Measurements from ENCODE around the gene RCAN1.
A peak's percentile ranks its signal among the peaks of the same experiment; 100 is the strongest.

RCAN1 gene

DNA sequence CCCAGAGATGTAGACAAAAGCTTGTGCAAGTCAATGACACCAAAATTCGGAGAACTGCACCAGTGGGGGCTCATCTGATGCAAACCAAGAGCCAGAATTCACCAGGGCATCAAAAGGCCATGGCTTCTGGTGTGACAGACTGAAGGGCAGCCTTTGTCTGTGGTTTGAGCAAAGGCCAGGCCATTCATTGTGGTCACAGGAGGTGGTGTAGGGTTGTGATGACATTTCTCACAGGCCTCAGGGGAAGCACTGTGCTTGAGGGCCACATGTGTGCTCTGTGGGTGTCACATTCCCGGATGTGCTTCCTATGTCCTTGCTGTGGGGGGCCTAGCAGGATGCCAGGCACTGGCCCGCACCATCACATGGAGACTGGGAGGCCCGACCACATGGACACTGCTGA is 80.4 kb downstream of the RCAN1 start:
- H3K9me3 ChIP-seq (ENCODE audit: control insufficient read depth in 2 of 2, low read length in 2 of 2): no peaks in the 10 kb centered on the region
- H3K9ac ChIP-seq (ENCODE audit: low read depth in 1 of 2, low read length in 2 of 2): no peak overlapping the region
- H3K27me3 ChIP-seq (ENCODE audit: control insufficient read depth in 2 of 2, insufficient read depth in 2 of 2, low read length in 2 of 2): no peaks in the 10 kb centered on the region
- no peak overlapping the region for H3K27ac ChIP-seq (ENCODE audit: low read depth in 2 of 2, low read length in 2 of 2)
- H3K36me3 ChIP-seq (ENCODE audit: control insufficient read depth in 2 of 2, insufficient read depth in 2 of 2, low read length in 2 of 2): no peaks in the 10 kb centered on the region
- no peak overlapping the region for H3K4me3 ChIP-seq (ENCODE audit: low read length in 2 of 2)
- H3K4me1 ChIP-seq (ENCODE audit: control insufficient read depth in 2 of 2, insufficient read depth in 2 of 2, low read length in 2 of 2): no peaks in the 10 kb centered on the region

DNA sequence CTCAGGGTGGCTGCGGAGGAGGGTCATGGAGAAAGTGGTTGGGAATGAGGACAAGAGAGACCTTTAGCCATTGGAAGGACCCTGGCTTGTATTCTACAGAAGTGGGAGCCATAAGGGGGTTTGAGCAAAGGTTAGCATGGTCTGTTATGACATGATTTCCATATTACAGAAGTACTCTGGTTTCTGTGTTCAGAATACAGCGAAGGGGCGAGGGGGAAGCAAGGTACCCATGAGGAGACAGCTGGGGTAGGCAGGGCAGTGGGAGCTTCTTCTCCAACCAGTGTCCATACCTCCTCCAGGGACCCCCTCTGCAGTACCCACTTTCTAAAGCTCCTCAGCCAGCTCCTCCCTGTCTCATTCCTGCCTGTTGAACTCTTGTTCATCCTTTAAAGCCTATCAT is 81.0 kb downstream of the RCAN1 start:
- H3K27ac ChIP-seq (ENCODE audit: low read depth in 2 of 2, low read length in 2 of 2): no peak overlapping the region
- no peaks in the 10 kb centered on the region for H3K4me1 ChIP-seq (ENCODE audit: control insufficient read depth in 2 of 2, insufficient read depth in 2 of 2, low read length in 2 of 2)
- H3K9me3 ChIP-seq (ENCODE audit: control insufficient read depth in 2 of 2, low read length in 2 of 2): no peaks in the 10 kb centered on the region
- no peak overlapping the region for H3K4me3 ChIP-seq (ENCODE audit: low read length in 2 of 2)
- no peak overlapping the region for H3K9ac ChIP-seq (ENCODE audit: low read depth in 1 of 2, low read length in 2 of 2)
- no peaks in the 10 kb centered on the region for H3K36me3 ChIP-seq (ENCODE audit: control insufficient read depth in 2 of 2, insufficient read depth in 2 of 2, low read length in 2 of 2)
- no peaks in the 10 kb centered on the region for H3K27me3 ChIP-seq (ENCODE audit: control insufficient read depth in 2 of 2, insufficient read depth in 2 of 2, low read length in 2 of 2)

DNA sequence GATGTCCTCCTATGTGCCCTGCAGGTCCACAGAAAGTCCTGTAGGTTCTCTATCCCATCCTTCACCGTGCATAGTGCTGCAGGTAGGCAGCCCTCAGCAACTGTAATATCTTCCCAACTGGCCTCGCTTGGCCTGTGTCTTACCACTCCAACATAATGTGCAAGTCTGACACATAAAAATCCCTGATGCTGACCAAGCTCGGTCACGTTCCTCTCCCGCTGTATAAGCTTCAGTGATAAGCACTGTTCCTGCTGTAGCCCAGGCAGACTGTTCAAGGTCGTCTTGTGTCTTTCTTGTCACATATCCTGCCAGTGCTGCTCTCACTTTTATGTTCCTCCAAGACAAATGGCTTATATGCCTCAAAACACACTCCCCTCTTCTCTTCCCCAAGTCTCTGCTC is 83.5 kb downstream of the RCAN1 start:
- Histone ChIP-seq H3K27me3 (ENCODE audit: control insufficient read depth in 2 of 2, insufficient read depth in 2 of 2, low read length in 2 of 2) (no peaks in the 10 kb centered on the region), H3K9ac (ENCODE audit: low read depth in 1 of 2, low read length in 2 of 2) (no peak overlapping the region), H3K4me1 (ENCODE audit: control insufficient read depth in 2 of 2, insufficient read depth in 2 of 2, low read length in 2 of 2) (peaks cover 7 to 8% of the 10 kb centered on the region in 2 donors), H3K27ac (ENCODE audit: low read depth in 2 of 2, low read length in 2 of 2) (no peak overlapping the region), H3K9me3 (ENCODE audit: control insufficient read depth in 2 of 2, low read length in 2 of 2) (no peaks in the 10 kb centered on the region), H3K36me3 (ENCODE audit: control insufficient read depth in 2 of 2, insufficient read depth in 2 of 2, low read length in 2 of 2) (no peaks in the 10 kb centered on the region), H3K4me3 (ENCODE audit: low read length in 2 of 2) (no peak overlapping the region)

DNA sequence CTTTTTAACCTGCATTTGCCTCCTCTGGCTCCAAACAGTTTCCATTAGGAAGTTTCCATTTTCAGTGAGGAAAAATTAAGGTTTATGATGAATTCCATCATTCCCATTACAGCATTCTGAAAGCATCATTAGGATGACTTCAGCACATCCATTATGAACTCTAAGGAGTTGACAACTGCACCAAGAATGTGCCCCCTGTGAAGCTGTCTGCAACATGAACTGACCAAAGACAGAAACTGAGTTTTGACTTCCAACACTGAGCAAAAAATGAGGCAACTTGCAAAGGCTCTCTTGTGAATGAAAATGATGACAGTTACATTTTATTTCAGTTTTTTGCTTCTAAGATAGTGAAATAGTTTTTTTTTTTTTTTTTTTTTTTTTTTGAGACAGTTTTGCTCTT is 84.7 kb downstream of the RCAN1 start:
- Histone ChIP-seq H3K4me3 (ENCODE audit: low read length in 2 of 2) (no peak overlapping the region), H3K4me1 (ENCODE audit: control insufficient read depth in 2 of 2, insufficient read depth in 2 of 2, low read length in 2 of 2) (peaks cover 8 to 11% of the 10 kb centered on the region in 2 donors), H3K36me3 (ENCODE audit: control insufficient read depth in 2 of 2, insufficient read depth in 2 of 2, low read length in 2 of 2) (no peaks in the 10 kb centered on the region), H3K27me3 (ENCODE audit: control insufficient read depth in 2 of 2, insufficient read depth in 2 of 2, low read length in 2 of 2) (no peaks in the 10 kb centered on the region), H3K27ac (ENCODE audit: low read depth in 2 of 2, low read length in 2 of 2) (no peak overlapping the region), H3K9me3 (ENCODE audit: control insufficient read depth in 2 of 2, low read length in 2 of 2) (no peaks in the 10 kb centered on the region), H3K9ac (ENCODE audit: low read depth in 1 of 2, low read length in 2 of 2) (no peak overlapping the region)

DNA sequence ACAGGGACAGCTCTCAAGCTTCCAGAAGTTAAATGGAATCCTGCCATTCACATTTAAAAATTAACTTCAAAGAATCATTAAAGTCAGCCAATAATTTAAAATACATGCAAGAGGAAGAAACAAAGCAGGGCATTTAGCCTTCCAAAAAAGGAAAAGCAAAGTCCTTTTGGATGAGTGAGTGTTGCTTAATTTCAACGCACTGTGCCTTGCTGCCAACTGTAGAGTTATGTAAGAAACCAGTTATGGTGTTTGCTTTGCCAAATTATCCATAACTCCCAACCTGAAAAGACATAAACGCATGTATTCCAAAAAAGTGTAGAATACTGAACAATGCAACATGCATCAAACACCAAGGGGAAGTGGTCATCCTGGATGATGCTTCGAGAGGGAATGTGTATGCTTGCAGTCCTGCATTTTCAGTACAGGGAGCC is 86.8 kb downstream of the RCAN1 start:
- Histone ChIP-seq H3K9ac (ENCODE audit: low read depth in 1 of 2, low read length in 2 of 2) (no peak overlapping the region), H3K27me3 (ENCODE audit: control insufficient read depth in 2 of 2, insufficient read depth in 2 of 2, low read length in 2 of 2) (no peaks in the 10 kb centered on the region), H3K9me3 (ENCODE audit: control insufficient read depth in 2 of 2, low read length in 2 of 2) (no peaks in the 10 kb centered on the region), H3K4me3 (ENCODE audit: low read length in 2 of 2) (no peak overlapping the region), H3K4me1 (ENCODE audit: control insufficient read depth in 2 of 2, insufficient read depth in 2 of 2, low read length in 2 of 2) (peaks cover 23 to 27% of the 10 kb centered on the region in 2 donors), H3K27ac (ENCODE audit: low read depth in 2 of 2, low read length in 2 of 2) (no peak overlapping the region), H3K36me3 (ENCODE audit: control insufficient read depth in 2 of 2, insufficient read depth in 2 of 2, low read length in 2 of 2) (no peaks in the 10 kb centered on the region)

DNA sequence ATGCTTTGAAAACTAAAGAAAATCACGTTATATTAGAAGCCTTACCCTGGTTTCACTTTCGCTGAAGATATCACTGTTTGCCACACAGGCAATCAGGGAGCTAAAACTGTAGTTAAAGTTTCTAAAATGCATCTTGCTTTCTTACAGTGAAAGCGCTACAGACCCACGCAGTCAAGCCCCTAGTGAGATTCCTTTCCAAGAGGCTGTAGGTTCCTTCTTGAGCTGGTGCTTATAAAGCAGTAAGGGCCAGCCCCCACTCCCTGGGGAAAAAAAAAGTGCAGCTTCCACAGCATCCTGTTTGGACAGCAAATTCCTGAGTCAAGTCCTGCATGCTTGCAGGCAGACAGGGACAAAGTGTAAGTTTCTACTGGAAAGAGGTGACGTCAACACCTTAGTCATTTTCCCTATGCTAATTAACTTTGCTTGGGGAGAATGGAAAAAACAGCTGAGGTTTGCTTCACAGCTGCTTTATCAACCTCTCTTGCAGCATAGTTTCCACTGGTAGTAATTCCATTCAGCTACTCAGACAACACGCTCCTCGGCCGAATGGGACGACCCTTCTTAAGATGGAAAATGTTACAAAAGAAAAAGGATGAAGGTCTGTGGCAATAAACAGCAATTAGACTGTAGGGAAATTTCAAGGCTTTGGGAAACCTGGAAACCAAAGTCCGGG is 88.2 kb downstream of the RCAN1 start:
- Histone ChIP-seq H3K27me3 (ENCODE audit: control insufficient read depth in 2 of 2, insufficient read depth in 2 of 2, low read length in 2 of 2) (no peaks in the 10 kb centered on the region), H3K4me3 (ENCODE audit: low read length in 2 of 2) (peak overlapping the region; percentile 65 to 78), H3K36me3 (ENCODE audit: control insufficient read depth in 2 of 2, insufficient read depth in 2 of 2, low read length in 2 of 2) (no peaks in the 10 kb centered on the region), H3K4me1 (ENCODE audit: control insufficient read depth in 2 of 2, insufficient read depth in 2 of 2, low read length in 2 of 2) (peaks cover 31 to 35% of the 10 kb centered on the region in 2 donors), H3K9ac (ENCODE audit: low read depth in 1 of 2, low read length in 2 of 2) (peak overlapping the region; percentile 83 to 84), H3K27ac (ENCODE audit: low read depth in 2 of 2, low read length in 2 of 2) (peak overlapping the region; percentile 94 to 96), H3K9me3 (ENCODE audit: control insufficient read depth in 2 of 2, low read length in 2 of 2) (no peaks in the 10 kb centered on the region)

DNA sequence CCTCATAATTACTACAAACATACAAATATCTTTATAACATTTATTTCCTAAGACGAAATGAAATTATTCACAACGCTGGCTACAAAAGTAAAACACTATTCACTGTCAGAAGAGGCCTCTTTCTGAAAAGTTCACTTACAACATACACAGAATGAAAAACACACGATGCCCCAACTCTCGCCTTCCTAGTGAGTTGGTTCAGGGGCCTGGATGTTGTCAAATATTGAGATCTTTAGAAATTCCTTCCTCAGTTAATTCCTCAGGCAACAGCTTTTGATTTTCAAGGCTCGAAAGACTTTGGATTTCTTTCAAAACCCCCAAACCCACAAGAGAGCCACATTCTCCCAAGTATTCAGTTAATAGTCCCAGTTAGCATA is 88.7 kb downstream of the RCAN1 start:
- peak overlapping the region; percentile 65 to 78 for H3K4me3 ChIP-seq (ENCODE audit: low read length in 2 of 2)
- H3K27me3 ChIP-seq (ENCODE audit: control insufficient read depth in 2 of 2, insufficient read depth in 2 of 2, low read length in 2 of 2): no peaks in the 10 kb centered on the region
- H3K27ac ChIP-seq (ENCODE audit: low read depth in 2 of 2, low read length in 2 of 2): peak overlapping the region; percentile 94 to 96
- no peaks in the 10 kb centered on the region for H3K9me3 ChIP-seq (ENCODE audit: control insufficient read depth in 2 of 2, low read length in 2 of 2)
- peak overlapping the region; percentile 83 to 84 for H3K9ac ChIP-seq (ENCODE audit: low read depth in 1 of 2, low read length in 2 of 2)
- peaks cover 3 to 4% of the 10 kb centered on the region in 2 donors for H3K36me3 ChIP-seq (ENCODE audit: control insufficient read depth in 2 of 2, insufficient read depth in 2 of 2, low read length in 2 of 2)
- peaks cover 31 to 40% of the 10 kb centered on the region in 2 donors for H3K4me1 ChIP-seq (ENCODE audit: control insufficient read depth in 2 of 2, insufficient read depth in 2 of 2, low read length in 2 of 2)

DNA sequence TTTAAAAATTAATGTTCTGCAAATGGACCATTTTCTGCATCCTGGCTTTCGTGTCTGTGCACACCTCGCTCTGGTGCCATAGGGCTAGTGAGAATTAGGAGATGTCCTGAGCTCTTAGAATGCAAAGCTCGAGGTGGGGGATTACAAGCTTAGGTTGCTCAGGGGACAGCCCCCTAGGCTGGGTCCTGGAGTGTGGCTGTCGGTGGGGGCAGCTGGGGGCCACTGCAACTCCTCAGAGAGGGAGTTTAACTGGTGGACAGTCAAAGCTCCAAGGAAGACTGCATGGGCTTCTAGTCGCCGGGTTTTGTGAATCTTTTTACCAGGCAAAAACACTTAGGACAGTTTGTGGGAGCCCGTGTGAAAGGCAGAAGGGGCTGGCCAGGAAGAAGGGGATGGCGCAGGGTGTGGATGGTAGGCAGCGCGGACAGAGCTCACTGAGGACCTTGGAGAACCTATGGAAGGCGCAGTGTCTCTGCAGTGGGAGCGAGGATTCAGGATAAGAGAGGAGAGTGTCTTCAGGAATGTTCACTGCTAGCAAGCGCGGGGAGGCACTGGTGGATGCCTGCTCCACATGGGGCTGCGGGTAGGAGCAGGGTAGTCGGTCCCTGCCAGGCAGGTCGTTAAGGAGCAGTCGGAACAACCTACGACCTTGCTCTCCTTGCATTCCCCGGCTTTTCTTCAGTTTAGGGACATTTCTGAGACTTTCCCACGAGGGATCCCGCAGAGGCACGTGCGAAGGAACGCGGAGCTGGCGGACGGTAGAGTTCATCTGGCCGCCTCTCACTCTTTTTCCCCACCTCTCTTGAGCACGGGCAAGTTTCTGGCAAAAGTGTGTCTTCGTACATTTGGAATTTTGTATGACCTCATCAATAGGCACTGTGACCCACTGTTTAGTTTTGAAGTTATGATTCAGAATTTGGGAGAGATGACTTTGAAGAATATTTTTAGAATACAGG is 90.0 kb downstream of the RCAN1 start:
- Histone ChIP-seq H3K36me3 (ENCODE audit: control insufficient read depth in 2 of 2, insufficient read depth in 2 of 2, low read length in 2 of 2) (peaks cover 10 to 13% of the 10 kb centered on the region in 2 donors), H3K4me3 (ENCODE audit: low read length in 2 of 2) (peak overlapping the region; percentile 65 to 78), H3K4me1 (ENCODE audit: control insufficient read depth in 2 of 2, insufficient read depth in 2 of 2, low read length in 2 of 2) (peaks cover 31 to 48% of the 10 kb centered on the region in 2 donors), H3K9me3 (ENCODE audit: control insufficient read depth in 2 of 2, low read length in 2 of 2) (no peaks in the 10 kb centered on the region), H3K27me3 (ENCODE audit: control insufficient read depth in 2 of 2, insufficient read depth in 2 of 2, low read length in 2 of 2) (no peaks in the 10 kb centered on the region), H3K27ac (ENCODE audit: low read depth in 2 of 2, low read length in 2 of 2) (peak overlapping the region; percentile 94 to 96), H3K9ac (ENCODE audit: low read depth in 1 of 2, low read length in 2 of 2) (peak overlapping the region; percentile 83 to 84)

DNA sequence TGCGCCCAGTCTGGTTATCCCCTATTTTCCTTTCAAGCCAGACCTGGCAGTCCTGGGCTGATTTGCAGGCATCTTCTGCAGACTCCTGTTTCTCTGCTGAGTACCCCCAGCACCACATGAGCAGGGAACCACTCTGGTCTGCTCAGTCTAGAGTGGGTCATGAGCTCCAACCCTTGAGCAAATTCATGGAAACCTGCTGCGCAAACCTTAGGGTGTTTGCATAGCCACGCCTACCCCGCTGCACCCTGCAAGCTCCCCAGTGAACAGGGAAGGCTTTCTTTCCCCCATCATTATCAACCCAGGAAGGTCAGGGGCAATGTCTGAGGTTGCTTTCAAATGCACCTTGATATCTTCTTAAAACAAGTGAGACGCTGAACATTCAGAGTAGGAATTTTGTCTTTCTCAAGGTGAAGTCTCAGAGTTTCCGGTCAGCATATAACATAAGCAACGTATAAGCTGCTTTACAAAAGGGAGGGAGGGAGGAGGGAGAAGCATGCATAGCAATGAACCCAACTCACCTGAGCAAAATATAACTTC is 91.8 kb downstream of the RCAN1 start:
- no peaks in the 10 kb centered on the region for H3K9me3 ChIP-seq (ENCODE audit: control insufficient read depth in 2 of 2, low read length in 2 of 2)
- H3K27ac ChIP-seq (ENCODE audit: low read depth in 2 of 2, low read length in 2 of 2): peak overlapping the region; percentile 84 to 96
- H3K4me1 ChIP-seq (ENCODE audit: control insufficient read depth in 2 of 2, insufficient read depth in 2 of 2, low read length in 2 of 2): peaks cover 31 to 48% of the 10 kb centered on the region in 2 donors
- H3K27me3 ChIP-seq (ENCODE audit: control insufficient read depth in 2 of 2, insufficient read depth in 2 of 2, low read length in 2 of 2): no peaks in the 10 kb centered on the region
- H3K9ac ChIP-seq (ENCODE audit: low read depth in 1 of 2, low read length in 2 of 2): peak overlapping the region; percentile 14 to 83
- peaks cover 16 to 17% of the 10 kb centered on the region in 2 donors for H3K36me3 ChIP-seq (ENCODE audit: control insufficient read depth in 2 of 2, insufficient read depth in 2 of 2, low read length in 2 of 2)
- H3K4me3 ChIP-seq (ENCODE audit: low read length in 2 of 2): peak overlapping the region; percentile 21 to 57

DNA sequence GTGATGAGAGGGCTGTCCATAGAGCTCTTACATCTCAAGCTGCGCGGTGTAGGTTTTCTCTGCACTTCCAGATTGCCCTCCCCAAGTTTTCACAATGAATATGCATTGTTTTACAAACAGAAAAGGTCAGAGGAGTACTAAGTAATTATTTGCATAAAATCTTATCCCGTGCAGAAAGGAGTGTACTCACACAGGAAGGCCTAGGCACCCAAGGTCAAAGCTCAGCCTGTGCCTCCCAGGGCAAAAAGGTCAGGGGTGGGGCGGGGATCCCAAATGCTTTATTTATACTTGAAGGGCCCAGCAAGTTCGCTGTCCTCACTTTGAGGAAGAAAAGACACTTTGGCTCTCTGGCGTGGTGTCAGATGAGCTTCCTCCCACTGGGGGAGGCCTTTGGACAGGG is 92.6 kb downstream of the RCAN1 start:
- Histone ChIP-seq H3K4me3 (ENCODE audit: low read length in 2 of 2) (no peak overlapping the region), H3K27ac (ENCODE audit: low read depth in 2 of 2, low read length in 2 of 2) (peak overlapping the region; percentile 84 to 96), H3K9ac (ENCODE audit: low read depth in 1 of 2, low read length in 2 of 2) (peak overlapping the region in 1 of 2 donors; percentile 9), H3K9me3 (ENCODE audit: control insufficient read depth in 2 of 2, low read length in 2 of 2) (no peaks in the 10 kb centered on the region), H3K36me3 (ENCODE audit: control insufficient read depth in 2 of 2, insufficient read depth in 2 of 2, low read length in 2 of 2) (peaks cover 22 to 24% of the 10 kb centered on the region in 2 donors), H3K27me3 (ENCODE audit: control insufficient read depth in 2 of 2, insufficient read depth in 2 of 2, low read length in 2 of 2) (no peaks in the 10 kb centered on the region), H3K4me1 (ENCODE audit: control insufficient read depth in 2 of 2, insufficient read depth in 2 of 2, low read length in 2 of 2) (peaks cover 29 to 46% of the 10 kb centered on the region in 2 donors)
